Ascending aorta (tissue), 2 donors: ENCODE data around the gene S100B. TPM values are rescaled to one million over a fixed set of nuclear protein-coding genes. Genes with fewer than 3 reads are reported as not detected.

Experiments
- DNase-seq, 2 donors: peaks; one replicate each; pipeline ENCODE4 v3.0.0-alpha.2; 2019; ENCODE audit warnings: low spot score in 2 of 2
- H3K27ac ChIP-seq, 2 donors: fragments of 200-600 bp; sonication (generic); one replicate each; pipeline ENCODE4 v1.5.1; 2016 to 2017; ENCODE audit warnings: mild to moderate bottlenecking in 1 of 2
- H3K27me3 ChIP-seq: fragments of 200-600 bp; sonication (generic); one replicate; pipeline ENCODE4 v1.5.1; 2017
- H3K36me3 ChIP-seq, 2 donors: fragments of 200-600 bp; sonication (generic); one replicate each; pipeline ENCODE4 v1.5.1; 2016
- H3K4me1 ChIP-seq, 2 donors: fragments of 200-600 bp; sonication (generic); one replicate each; pipeline ENCODE4 v1.5.1; 2016 to 2017; ENCODE audit warnings: mild to moderate bottlenecking in 1 of 2
- H3K4me3 ChIP-seq, 2 donors: fragments of 200-600 bp; sonication (generic); one replicate each; pipeline ENCODE4 v1.5.1; 2016 to 2017; ENCODE audit warnings: mild to moderate bottlenecking in 1 of 2
- H3K9me3 ChIP-seq, 2 donors: fragments of 200-600 bp; sonication (generic); one replicate each; pipeline ENCODE4 v1.5.1; 2016
- CTCF ChIP-seq, 3 experiments: fragments of 200-600 bp in 2 of 3; fragments of 450-650 bp in 1 of 3; sonication (generic) in 2 of 3; IDR thresholded peaks; one replicate each; pipeline ENCODE4 v1.5.1; 2016 to 2019; ENCODE audit warnings: antibody characterized with exemption in 3 of 3, mild to moderate bottlenecking in 1 of 3, moderate library complexity in 1 of 3
- intact Hi-C: fragments of 100-400 bp; cut with DNase I; formaldehyde crosslinking; loops from one replicate; pipeline ENCODE4 v1.15.1; 2023
- total RNA-seq: library from RNA; depleted of rRNA; stranded (reverse); fragments of >200 nt; gene quantifications from one replicate; pipeline ENCODE4 v1.1.0, GENCODE V29; 2016

S100B gene
- total RNA-seq, 1 donor from 2014 or later, result 0.53 TPM

- no peaks in the 10 kb centered on the region for H3K9me3 ChIP-seq
- H3K27ac ChIP-seq, result no peak overlapping the region
- DNase-seq, result no peak
- no peak overlapping the region for H3K4me3 ChIP-seq
- H3K4me1 ChIP-seq, result no peaks in the 10 kb centered on the region
- no peak for TF ChIP-seq CTCF (IDR thresholded peaks at IDR 0.05)
- intact Hi-C loops, result no loop called here
- no peaks in the 10 kb centered on the region for H3K36me3 ChIP-seq
- H3K27me3 ChIP-seq, result no peaks in the 10 kb centered on the region
Measured at GRCh38 chr21:46616050-46616449, 11.2 kb upstream of the S100B start.

- DNase-seq, result no peak
- H3K36me3 ChIP-seq, result no peaks in the 10 kb centered on the region
- H3K27ac ChIP-seq, result no peak overlapping the region
- H3K4me1 ChIP-seq, result no peaks in the 10 kb centered on the region
- H3K4me3 ChIP-seq, result no peak overlapping the region
- no peaks in the 10 kb centered on the region for H3K27me3 ChIP-seq
- peaks cover 0 to 4% of the 10 kb centered on the region in 2 donors for H3K9me3 ChIP-seq
- intact Hi-C loops, result no loop called here
- no peak for TF ChIP-seq CTCF (IDR thresholded peaks at IDR 0.05)
Measured at GRCh38 chr21:46613391-46613790, 8.5 kb upstream of the S100B start.

- intact Hi-C loops, result no loop called here
- no peak for DNase-seq
Measured at GRCh38 chr21:46610018-46610701, 5.3 kb upstream of the S100B start.

GRCh38 chr21:46608672-46609111 is 3.8 kb upstream of the S100B start:
- DNase-seq, result no peak
- intact Hi-C loops, result no loop called here

More at GRCh38 chr21:46610018-46610701, 5.3 kb upstream of the S100B start:
- H3K9me3 ChIP-seq, result peaks cover 0 to 4% of the 10 kb centered on the region in 2 donors
- no peaks in the 10 kb centered on the region for H3K27me3 ChIP-seq
- no peaks in the 10 kb centered on the region for H3K36me3 ChIP-seq
- no peaks in the 10 kb centered on the region for H3K4me1 ChIP-seq
- TF ChIP-seq CTCF (IDR thresholded peaks at IDR 0.05), result no peak
- no peak overlapping the region for H3K27ac ChIP-seq
- H3K4me3 ChIP-seq, result no peak overlapping the region

GRCh38 chr21:46607636-46608035 is 2.8 kb upstream of the S100B start:
- Histone ChIP-seq H3K27me3 (no peaks in the 10 kb centered on the region), H3K9me3 (peaks cover 0 to 4% of the 10 kb centered on the region in 2 donors), H3K4me1 (no peaks in the 10 kb centered on the region), H3K27ac (no peak overlapping the region), H3K4me3 (no peak overlapping the region), H3K36me3 (no peaks in the 10 kb centered on the region)
- TF ChIP-seq CTCF (IDR thresholded peaks at IDR 0.05), result no peak
- DNase-seq, result no peak
- intact Hi-C loops, result no loop called here

More at GRCh38 chr21:46608672-46609111, 3.8 kb upstream of the S100B start:
- no peak for TF ChIP-seq CTCF (IDR thresholded peaks at IDR 0.05)
- Histone ChIP-seq H3K4me3 (no peak overlapping the region), H3K27me3 (no peaks in the 10 kb centered on the region), H3K9me3 (peaks cover 0 to 4% of the 10 kb centered on the region in 2 donors), H3K4me1 (no peaks in the 10 kb centered on the region), H3K36me3 (no peaks in the 10 kb centered on the region), H3K27ac (no peak overlapping the region)
